Large intestine (tissue), 3 donors: ENCODE results near the gene ADAMTS4. TPM values are rescaled to one million over a fixed set of nuclear protein-coding genes. Genes with fewer than 3 reads are reported as not detected.

Experiments used
- DNase-seq, 2 donors: peaks; one replicate each; pipeline versions ENCODE4 v3.0.0 to v3.0.0-alpha.2; 2013
- H3K27ac ChIP-seq: one replicate; pipeline ENCODE4 v1.5.1; 2013; ENCODE audit warnings: low read length
- H3K27me3 ChIP-seq: 2 replicates; pipeline ENCODE4 v1.6.1; 2013; ENCODE audit warnings: low read length; ENCODE audit not compliant: control insufficient read depth, insufficient read depth
- H3K36me3 ChIP-seq: 2 replicates; pipeline ENCODE4 v1.6.1; 2013; ENCODE audit warnings: low read length; ENCODE audit not compliant: control insufficient read depth, insufficient read depth
- H3K4me1 ChIP-seq: one replicate; pipeline ENCODE4 v1.6.1; 2013; ENCODE audit warnings: low read length; ENCODE audit not compliant: control insufficient read depth, insufficient read depth
- H3K4me3 ChIP-seq: one replicate; pipeline ENCODE4 v1.5.1; 2013; ENCODE audit warnings: low read length
- H3K9me3 ChIP-seq: one replicate; pipeline ENCODE4 v1.6.1; 2013; ENCODE audit warnings: mild to moderate bottlenecking, low read depth, low read length, moderate library complexity; ENCODE audit not compliant: control insufficient read depth
- WGBS: methylation state at CpG from one replicate; pipeline ENCODE4 v1.1.5; 2013; ENCODE audit warnings: low lambda C conversion rate; ENCODE audit not compliant: insufficient coverage; 5-methylcytosine and 5-hydroxymethylcytosine counted together
- polyA plus RNA-seq: library from polyadenylated mRNA; unstranded; fragments of 120-200 nt; gene quantifications from one replicate; pipeline ENCODE4 v1.2.1, GENCODE V29; 2013

The ADAMTS4 gene
- polyA plus RNA-seq, 1 donor = 1.2 TPM

DNA sequence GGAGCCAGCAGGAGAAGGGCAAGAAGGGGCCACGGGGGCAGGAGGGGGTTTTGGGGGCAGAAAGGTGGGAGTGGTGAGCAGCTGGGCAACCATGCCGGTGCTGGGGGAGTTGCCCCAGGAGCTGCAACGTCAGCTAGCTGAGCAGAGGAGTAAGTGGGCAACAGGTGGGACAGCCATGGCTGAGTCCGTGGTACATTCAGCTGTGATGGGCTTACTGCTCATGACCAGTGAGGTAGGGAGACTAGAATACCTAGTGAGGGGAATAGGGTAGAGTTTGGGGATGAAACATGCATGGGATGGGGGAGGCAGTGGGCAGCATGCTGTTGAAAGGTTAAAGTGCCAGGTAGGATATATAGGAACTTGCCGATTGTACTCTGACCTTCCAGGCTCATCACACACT, 37.2 kb downstream of the ADAMTS4 start:
- no peaks in the 10 kb centered on the region for H3K27me3 ChIP-seq
- peaks cover 34% of the 10 kb centered on the region for H3K4me1 ChIP-seq
- no peak for DNase-seq
- no peaks in the 10 kb centered on the region for H3K9me3 ChIP-seq
- H3K4me3 ChIP-seq = no peak overlapping the region
- no CpG with 5 or more reads among the region's 5 CpGs for WGBS
- H3K27ac ChIP-seq = no peak overlapping the region
- peaks cover 46% of the 10 kb centered on the region for H3K36me3 ChIP-seq

DNA sequence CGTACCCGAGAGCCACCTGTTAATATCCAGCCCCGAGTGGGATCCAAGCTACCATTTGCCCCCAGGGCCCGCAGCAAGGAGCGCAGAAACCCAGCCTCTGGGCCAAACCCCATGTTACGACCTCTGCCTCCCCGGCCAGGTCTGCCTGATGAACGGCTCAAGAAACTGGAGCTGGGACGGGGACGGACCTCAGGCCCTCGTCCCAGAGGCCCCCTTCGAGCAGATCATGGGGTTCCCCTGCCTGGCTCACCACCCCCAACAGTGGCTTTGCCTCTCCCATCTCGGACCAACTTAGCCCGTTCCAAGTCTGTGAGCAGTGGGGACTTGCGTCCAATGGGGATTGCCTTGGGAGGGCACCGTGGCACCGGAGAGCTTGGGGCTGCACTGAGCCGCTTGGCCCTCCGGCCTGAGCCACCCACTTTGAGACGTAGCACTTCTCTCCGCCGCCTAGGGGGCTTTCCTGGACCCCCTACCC, 38.1 kb downstream of the ADAMTS4 start:
- DNase-seq = no peak
- H3K4me3 ChIP-seq = no peak overlapping the region

DNA sequence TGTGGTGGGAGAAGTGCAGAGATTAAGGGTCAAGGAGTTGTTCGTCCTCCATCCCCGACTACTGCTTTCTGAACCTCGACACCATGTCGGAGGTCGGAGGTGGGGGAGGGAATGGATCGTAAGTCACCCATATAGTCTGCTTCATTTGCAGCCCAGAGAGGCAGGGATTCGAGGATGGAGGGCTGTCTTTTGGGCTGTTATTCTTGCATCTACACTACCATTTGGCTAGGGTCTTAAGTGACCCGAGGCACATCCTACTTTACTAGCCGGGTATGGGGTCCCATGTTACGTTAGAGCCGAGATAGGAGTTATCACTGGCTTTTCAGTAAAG, 39.0 kb downstream of the ADAMTS4 start:
- peak overlapping the region; percentile 53 for H3K27ac ChIP-seq
- no peaks in the 10 kb centered on the region for H3K27me3 ChIP-seq
- H3K4me3 ChIP-seq = peak overlapping the region; percentile 90
- no peaks in the 10 kb centered on the region for H3K9me3 ChIP-seq
- DNase-seq = no peak
- WGBS = no CpG with 5 or more reads among the region's 11 CpGs
- H3K36me3 ChIP-seq = peaks cover 44% of the 10 kb centered on the region
- peaks cover 27% of the 10 kb centered on the region for H3K4me1 ChIP-seq

More for the DNA sequence above, 38.1 kb downstream of the ADAMTS4 start:
- Histone ChIP-seq H3K27ac (no peak overlapping the region), H3K36me3 (peaks cover 46% of the 10 kb centered on the region), H3K27me3 (no peaks in the 10 kb centered on the region), H3K4me1 (peaks cover 34% of the 10 kb centered on the region), H3K9me3 (no peaks in the 10 kb centered on the region)
- WGBS = no CpG with 5 or more reads among the region's 22 CpGs

DNA sequence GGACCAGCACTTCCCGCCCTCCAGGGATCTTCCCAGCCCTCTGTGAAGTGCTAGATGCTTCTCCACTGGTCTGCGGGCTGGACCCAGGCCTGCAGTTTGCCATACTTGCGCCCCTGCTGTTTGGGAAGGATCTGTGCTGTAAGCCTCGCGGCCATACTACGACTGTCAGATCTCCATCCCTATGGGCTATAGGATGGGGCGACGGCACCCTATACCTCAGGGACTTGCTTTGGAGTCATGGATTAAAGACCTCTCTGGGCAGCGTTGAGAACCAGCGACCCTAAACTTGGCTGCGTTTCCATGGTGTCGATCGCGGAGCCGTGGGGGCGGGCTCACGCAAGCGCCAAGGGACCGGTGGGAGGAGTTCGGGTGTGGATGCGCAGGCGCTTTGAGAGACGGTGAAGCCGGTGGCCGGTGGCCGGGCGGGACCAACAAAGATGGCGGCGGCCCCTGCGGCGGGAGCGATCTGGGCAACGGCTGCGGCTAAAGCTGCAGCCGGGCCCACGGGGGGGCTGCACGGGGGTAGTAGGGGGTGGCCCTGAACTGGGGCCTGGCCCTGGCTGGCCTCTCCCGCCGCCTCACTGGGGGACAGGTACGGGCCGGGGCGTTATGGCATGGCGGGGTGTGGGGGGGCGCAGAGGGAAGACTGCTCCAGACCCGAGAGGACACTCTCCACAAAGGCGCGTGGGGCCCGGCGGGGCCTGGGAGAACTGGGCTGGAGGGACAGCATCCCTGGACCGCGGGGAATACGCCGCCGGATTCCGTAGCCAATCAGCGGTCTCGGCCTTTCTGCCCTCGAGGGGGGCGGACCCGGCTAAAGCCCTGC, 39.6 kb downstream of the ADAMTS4 start, which contains the start of gene USP21:
Gene USP21 (plus strand): TSS at position 414 of the 826 bp plus-strand sequence. CDS start 1,141 bp downstream, outside the sequence.
- no peaks in the 10 kb centered on the region for H3K27me3 ChIP-seq
- peaks cover 40% of the 10 kb centered on the region for H3K36me3 ChIP-seq
- H3K4me3 ChIP-seq = peak within 1 kb of the TSS; percentile 90
- peak within 1 kb of the TSS; percentile 63 for H3K27ac ChIP-seq
- WGBS = no CpG with 5 or more reads among the region's 60 CpGs
- H3K9me3 ChIP-seq = no peaks in the 10 kb centered on the region
- peaks cover 27% of the 10 kb centered on the region for H3K4me1 ChIP-seq
- peak; percentile 88 to 92 for DNase-seq

DNA sequence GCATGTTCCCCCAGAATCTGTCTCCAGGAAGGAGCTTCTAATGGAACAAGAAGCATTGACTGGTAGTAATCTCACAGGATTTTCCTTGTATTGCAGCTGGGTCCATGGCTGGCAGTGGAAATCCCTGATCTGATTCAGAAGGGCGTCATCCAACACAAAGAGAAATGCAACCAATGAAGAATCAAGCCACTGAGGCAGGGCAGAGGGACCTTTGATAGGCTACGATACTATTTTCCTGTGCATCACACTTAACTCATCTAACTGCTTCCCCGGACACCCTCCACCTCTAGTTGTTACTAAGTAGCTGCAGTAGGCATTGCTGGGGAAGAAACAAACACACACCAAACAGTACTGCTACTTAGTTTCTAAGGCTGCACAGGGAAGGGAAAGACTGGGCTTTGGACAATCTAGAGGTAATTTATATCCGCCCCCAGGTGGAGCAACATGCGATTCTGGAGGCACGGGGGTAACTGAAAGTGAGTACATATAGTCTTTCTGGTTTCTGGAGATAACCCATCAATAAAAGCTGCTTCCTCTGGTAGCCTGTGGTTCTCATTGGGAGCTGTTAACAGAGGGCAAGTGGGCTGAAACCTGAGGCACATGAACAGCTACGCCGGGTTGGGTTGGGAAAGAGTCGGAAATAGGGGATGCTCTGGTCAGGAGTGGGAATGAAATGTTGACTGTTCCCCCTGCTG, 40.4 kb downstream of the ADAMTS4 start:
- H3K36me3 ChIP-seq = peaks cover 33% of the 10 kb centered on the region
- H3K27ac ChIP-seq = peak overlapping the region; percentile 63
- H3K9me3 ChIP-seq = no peaks in the 10 kb centered on the region
- DNase-seq = no peak
- H3K27me3 ChIP-seq = no peaks in the 10 kb centered on the region
- peak overlapping the region; percentile 90 for H3K4me3 ChIP-seq
- no CpG with 5 or more reads among the region's 9 CpGs for WGBS
- H3K4me1 ChIP-seq = peaks cover 27% of the 10 kb centered on the region

DNA sequence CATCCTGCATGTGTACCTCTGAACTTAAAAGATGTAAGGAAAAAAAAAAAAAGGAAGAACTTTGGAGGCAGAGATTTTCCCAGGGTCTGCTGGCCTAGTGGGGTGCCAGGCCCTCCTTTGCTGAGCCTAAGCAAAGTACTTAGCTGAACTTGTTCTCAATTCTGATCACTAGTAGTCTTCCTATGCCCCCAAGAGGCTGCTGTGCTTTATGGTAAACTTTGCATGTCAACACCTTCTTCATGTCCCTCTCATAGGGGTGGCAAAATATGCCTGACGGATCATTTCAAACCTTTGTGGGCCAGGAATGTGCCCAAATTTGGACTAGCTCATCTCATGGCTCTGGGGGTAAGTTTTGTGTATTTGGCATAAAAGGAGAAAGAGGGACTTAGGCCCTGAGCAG, 41.0 kb downstream of the ADAMTS4 start:
- H3K4me1 ChIP-seq = peaks cover 27% of the 10 kb centered on the region
- no CpG with 5 or more reads among the region's 1 CpG for WGBS

DNA sequence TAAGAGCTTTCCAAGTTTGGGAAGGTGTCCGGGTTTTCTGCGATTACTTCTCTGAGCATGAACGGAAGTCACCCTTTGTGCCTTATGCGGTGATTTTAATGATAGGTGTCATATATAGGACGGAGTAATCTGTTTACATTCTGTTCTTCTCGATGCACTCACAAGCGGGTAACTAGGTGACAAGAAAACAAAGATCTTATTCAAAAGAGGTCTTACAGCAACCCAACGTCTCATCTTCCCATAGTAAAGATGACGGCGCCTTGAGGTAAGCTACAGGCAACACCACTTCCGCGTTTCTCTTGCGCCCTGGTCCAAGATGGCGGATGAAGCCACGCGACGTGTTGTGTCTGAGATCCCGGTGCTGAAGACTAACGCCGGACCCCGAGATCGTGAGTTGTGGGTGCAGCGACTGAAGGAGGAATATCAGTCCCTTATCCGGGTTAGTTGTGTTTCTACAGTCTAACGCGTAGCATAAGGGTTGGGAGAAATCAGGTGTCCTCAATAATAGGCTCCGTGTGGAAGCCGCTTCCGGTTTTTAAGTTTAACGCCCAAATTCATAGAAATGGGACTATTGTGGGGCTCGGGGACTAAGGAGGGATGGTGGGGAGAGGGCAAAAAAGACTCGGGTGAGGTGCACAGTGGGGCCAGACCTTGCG, 45.0 kb downstream of the ADAMTS4 start, which contains the start of gene UFC1:
Gene UFC1 (plus strand): TSS at position 297 of the 656 bp plus-strand sequence. CDS start 20 bp downstream, at position 317.
- H3K4me3 ChIP-seq = peak within 1 kb of the TSS; percentile 77
- DNase-seq = peak; percentile 84 to 95
- peak within 1 kb of the TSS; percentile 93 for H3K27ac ChIP-seq
- no peaks in the 10 kb centered on the region for H3K9me3 ChIP-seq
- H3K4me1 ChIP-seq = peaks cover 4% of the 10 kb centered on the region
- peaks cover 18% of the 10 kb centered on the region for H3K36me3 ChIP-seq
- 0% methylated on average over 6 of the region's 33 CpGs for WGBS
- H3K27me3 ChIP-seq = no peaks in the 10 kb centered on the region

More for the DNA sequence above, 41.0 kb downstream of the ADAMTS4 start:
- Histone ChIP-seq H3K27me3 (no peaks in the 10 kb centered on the region), H3K4me3 (no peak overlapping the region), H3K9me3 (no peaks in the 10 kb centered on the region), H3K36me3 (peaks cover 29% of the 10 kb centered on the region), H3K27ac (no peak overlapping the region)
- DNase-seq = no peak

DNA sequence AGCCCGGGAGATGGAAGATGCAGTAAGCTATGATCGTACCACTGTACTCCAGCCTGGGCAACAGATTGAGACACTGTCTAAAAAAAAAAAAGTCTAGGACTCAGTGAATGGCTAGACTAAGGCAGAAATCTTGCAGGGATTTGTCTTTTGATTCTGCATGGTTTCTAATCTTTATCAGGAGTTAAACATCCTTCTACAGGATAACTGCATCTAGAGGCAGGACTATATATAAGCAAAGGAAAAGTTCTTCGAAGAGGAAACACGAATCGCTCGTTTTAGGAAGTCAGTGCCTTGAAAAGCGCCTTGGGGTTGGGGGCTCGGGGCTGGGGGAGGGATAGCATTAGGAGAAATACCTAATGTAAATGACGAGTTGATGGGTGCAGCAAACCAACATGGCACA, 45.7 kb downstream of the ADAMTS4 start:
- Histone ChIP-seq H3K9me3 (no peaks in the 10 kb centered on the region), H3K4me3 (peak overlapping the region; percentile 77), H3K36me3 (peaks cover 15% of the 10 kb centered on the region), H3K27me3 (no peaks in the 10 kb centered on the region), H3K4me1 (no peaks in the 10 kb centered on the region), H3K27ac (peak overlapping the region; percentile 93)
- no CpG with 5 or more reads among the region's 9 CpGs for WGBS
- DNase-seq = no peak

DNA sequence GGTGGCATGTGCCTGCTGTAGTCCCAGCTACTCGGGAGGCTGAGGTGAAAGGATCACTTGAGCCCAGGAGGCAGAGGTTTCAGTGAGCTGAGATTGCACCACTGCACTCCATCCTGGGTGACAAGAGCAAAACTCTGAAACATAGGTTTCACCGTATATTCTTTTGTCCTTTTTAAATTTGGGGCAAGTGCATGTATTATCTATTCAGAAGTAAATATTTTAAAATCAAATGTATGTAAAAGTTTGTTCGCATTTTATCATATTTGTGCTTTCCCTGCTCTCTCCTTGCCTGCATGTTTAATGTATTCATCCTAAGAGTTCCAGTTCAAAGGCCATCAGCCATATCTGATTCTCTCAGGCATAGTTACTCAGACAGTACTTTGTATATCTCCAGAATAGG, 53.0 kb downstream of the ADAMTS4 start:
- 86% methylated on average over 1 of the region's 3 CpGs for WGBS
- Histone ChIP-seq H3K4me1 (no peaks in the 10 kb centered on the region), H3K4me3 (no peak overlapping the region), H3K36me3 (no peaks in the 10 kb centered on the region), H3K27me3 (no peaks in the 10 kb centered on the region), H3K27ac (no peak overlapping the region), H3K9me3 (no peaks in the 10 kb centered on the region)
- DNase-seq = no peak

DNA sequence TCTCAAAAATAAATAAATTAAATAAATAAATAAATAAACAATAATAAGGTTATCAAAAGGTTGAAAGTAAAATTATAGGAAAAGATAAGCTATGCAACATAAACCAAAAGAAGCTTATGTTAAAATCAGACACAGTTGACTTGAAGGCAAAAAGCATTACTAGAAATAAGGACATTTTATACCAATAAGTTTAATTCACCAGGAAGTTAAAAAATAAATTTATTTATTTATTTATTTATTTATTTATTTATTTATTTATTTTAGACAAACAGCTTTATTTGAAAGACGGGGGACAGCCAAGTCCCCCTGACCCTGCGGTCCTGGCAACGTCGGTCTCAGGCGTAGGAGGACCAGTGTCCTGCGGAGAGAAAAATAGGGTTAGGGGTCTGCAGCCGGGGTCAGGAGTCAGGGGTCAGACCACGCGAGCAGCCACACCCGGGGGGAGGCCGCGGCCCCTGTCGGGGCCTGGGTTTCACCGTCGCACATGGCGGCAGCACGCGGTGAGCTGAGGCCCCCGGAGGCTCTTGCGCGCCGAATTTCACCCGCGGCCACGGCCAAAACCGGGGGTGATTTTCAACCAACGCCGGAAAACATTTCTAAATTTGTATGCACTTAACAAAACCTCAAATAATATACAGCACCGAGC, 58.0 kb downstream of the ADAMTS4 start:
- Histone ChIP-seq H3K36me3 (no peaks in the 10 kb centered on the region), H3K4me3 (no peak overlapping the region), H3K4me1 (no peaks in the 10 kb centered on the region), H3K27me3 (no peaks in the 10 kb centered on the region), H3K9me3 (no peaks in the 10 kb centered on the region), H3K27ac (no peak overlapping the region)
- DNase-seq = no peak
- 95% methylated on average over 2 of the region's 29 CpGs for WGBS
